ENCODE results near the gene WNT11. TPM values are rescaled to one million over a fixed set of nuclear protein-coding genes. Genes with fewer than 3 reads are reported as not detected.

WNT11 gene
- total RNA-seq, 1 experiment from 2014 or later, result not detected

GRCh38 chr11:76185511-76185910 lies 20.8 kb downstream of the WNT11 start:
- peaks cover 10% of the 10 kb centered on the region for H3K27me3 Mint-ChIP-seq (ENCODE audit: low read depth)
- no peaks in the 10 kb centered on the region for H3K79me2 ChIP-seq (ENCODE audit: insufficient read depth, low read length)

More at GRCh38 chr11:76185511-76185910, 20.8 kb downstream of the WNT11 start:
- no peaks in the 10 kb centered on the region for H3K9me3 Mint-ChIP-seq
- H3K4ac ChIP-seq (ENCODE audit: low read depth, low read length), result no peak overlapping the region
- H3T11ph ChIP-seq (ENCODE audit: low read length), result no peak overlapping the region
- WGBS (ENCODE audit: extremely low coverage, insufficient read length, low lambda C conversion rate), result no CpG with 5 or more reads among the region's 10 CpGs
- H2BK20ac ChIP-seq (ENCODE audit: low read depth, low read length, poor library complexity, severe bottlenecking), result no peak overlapping the region
- no peaks in the 10 kb centered on the region for H3K27me3 ChIP-seq (ENCODE audit: insufficient read depth, low read length)
- H3K4me2 ChIP-seq (ENCODE audit: insufficient read depth, insufficient read length, low read length), result no peak overlapping the region
- no peak overlapping the region; a peak in 1 of 5 replicates for H3K4me3 Mint-ChIP-seq
- H3K4me1 ChIP-seq (ENCODE audit: insufficient read depth, low read length), result no peaks in the 10 kb centered on the region
- H3K14ac ChIP-seq (ENCODE audit: insufficient read depth, low read length), result no peak overlapping the region
- no peak overlapping the region for H4K91ac ChIP-seq (ENCODE audit: insufficient read length, low read depth, low read length)
- no peak overlapping the region for H4K5ac ChIP-seq (ENCODE audit: insufficient read length, low read depth, low read length)
- no peak overlapping the region for H2AK5ac ChIP-seq (ENCODE audit: insufficient read length, low read length)
- no peaks in the 10 kb centered on the region for H3K79me1 ChIP-seq (ENCODE audit: insufficient read depth, low read depth, low read length, poor library complexity, severe bottlenecking)
- no peaks in the 10 kb centered on the region; a peak in 1 of 7 replicates for H3K36me3 Mint-ChIP-seq (ENCODE audit: insufficient read depth in 1 of 3, low read depth in 3 of 3)
- DNase-seq, result no peak
- no peaks in the 10 kb centered on the region for H3K23me2 ChIP-seq (ENCODE audit: insufficient read length, low read depth, low read length, poor library complexity, severe bottlenecking)
- H2BK5ac ChIP-seq (ENCODE audit: insufficient read length, low read length), result no peak overlapping the region
- H2BK120ac ChIP-seq (ENCODE audit: low read depth, low read length, poor library complexity, severe bottlenecking), result no peak overlapping the region
- H4K20me1 ChIP-seq (ENCODE audit: control insufficient read depth, insufficient read depth, insufficient read length), result no peaks in the 10 kb centered on the region
- H2BK15ac ChIP-seq (ENCODE audit: low read depth, low read length), result no peak overlapping the region
- H2BK12ac ChIP-seq (ENCODE audit: insufficient read length, low read depth, low read length), result no peak overlapping the region
- H2AFZ ChIP-seq (ENCODE audit: low read length), result no peak overlapping the region
- no peak overlapping the region for H3K23ac ChIP-seq (ENCODE audit: insufficient read length, low read depth, low read length)
- no peak overlapping the region for H3K56ac ChIP-seq (ENCODE audit: insufficient read length, low read depth, low read length)
- TF ChIP-seq, protein P1, sequence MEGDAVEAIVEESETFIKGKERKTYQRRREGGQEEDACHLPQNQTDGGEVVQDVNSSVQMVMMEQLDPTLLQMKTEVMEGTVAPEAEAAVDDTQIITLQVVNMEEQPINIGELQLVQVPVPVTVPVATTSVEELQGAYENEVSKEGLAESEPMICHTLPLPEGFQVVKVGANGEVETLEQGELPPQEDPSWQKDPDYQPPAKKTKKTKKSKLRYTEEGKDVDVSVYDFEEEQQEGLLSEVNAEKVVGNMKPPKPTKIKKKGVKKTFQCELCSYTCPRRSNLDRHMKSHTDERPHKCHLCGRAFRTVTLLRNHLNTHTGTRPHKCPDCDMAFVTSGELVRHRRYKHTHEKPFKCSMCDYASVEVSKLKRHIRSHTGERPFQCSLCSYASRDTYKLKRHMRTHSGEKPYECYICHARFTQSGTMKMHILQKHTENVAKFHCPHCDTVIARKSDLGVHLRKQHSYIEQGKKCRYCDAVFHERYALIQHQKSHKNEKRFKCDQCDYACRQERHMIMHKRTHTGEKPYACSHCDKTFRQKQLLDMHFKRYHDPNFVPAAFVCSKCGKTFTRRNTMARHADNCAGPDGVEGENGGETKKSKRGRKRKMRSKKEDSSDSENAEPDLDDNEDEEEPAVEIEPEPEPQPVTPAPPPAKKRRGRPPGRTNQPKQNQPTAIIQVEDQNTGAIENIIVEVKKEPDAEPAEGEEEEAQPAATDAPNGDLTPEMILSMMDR (conservative IDR thresholded peaks at IDR 0.05), result no peak
- H3K9me3 ChIP-seq (ENCODE audit: control insufficient read depth, low read depth, low read length), result no peaks in the 10 kb centered on the region
- peaks cover 3 to 17% of the 10 kb centered on the region in 2 experiments; a peak in 3 of 4 replicates for H3K4me1 Mint-ChIP-seq
- no peak overlapping the region for H3K18ac ChIP-seq (ENCODE audit: insufficient read length, low read depth, low read length)
- peak overlapping the region in 1 of 3 experiments; percentile 86; a peak in 2 of 7 replicates for H3K27ac Mint-ChIP-seq
- H3K9ac ChIP-seq (ENCODE audit: extremely low read depth, insufficient read length, low read length), result no peak overlapping the region
- H3K27ac ChIP-seq (ENCODE audit: insufficient read length, low read depth, low read length), result no peak overlapping the region
- no peak overlapping the region for H4K8ac ChIP-seq (replicated peaks; ENCODE audit: insufficient read length, low read depth, low read length)
